WTC11 (cell line): ENCODE data around the gene HMGXB4. TPM values are rescaled to one million over a fixed set of nuclear protein-coding genes. Genes with fewer than 3 reads are reported as not detected.

Experiments used
- ATAC-seq: fragments of 200-7000 bp; cut with Tn5 transposase; 2 replicates; pipeline ENCODE4 v1.10.0; 2021; ENCODE audit warnings: mild to moderate bottlenecking, moderate library complexity
- CTCF ChIA-PET: fragments of 300-600 bp; sonication (Branson Sonifier 250); formaldehyde crosslinking; loops from one replicate; lab custom pipeline; 2021; ENCODE audit warnings: antibody characterized with exemption; lab: Charles Lee
- POLR2A ChIA-PET: fragments of 350-600 bp; sonication (Branson Sonifier 250); formaldehyde crosslinking; loops from one replicate; lab custom pipeline; 2021; ENCODE audit warnings: antibody characterized with exemption; lab: Charles Lee
- DNase-seq: peaks from one replicate; pipeline ENCODE4 v3.0.0; 2021; ENCODE audit warnings: low spot score
- H3K27ac Mint-ChIP-seq: 2 replicates; pipeline ENCODE4 v1.8.0; 2021; ENCODE audit warnings: mixed read lengths
- H3K27me3 Mint-ChIP-seq: 2 replicates; pipeline ENCODE4 v1.8.0; 2021; ENCODE audit warnings: low read depth, mild to moderate bottlenecking, moderate library complexity, mixed read lengths
- H3K36me3 Mint-ChIP-seq: 2 replicates; pipeline ENCODE4 v1.8.0; 2021; ENCODE audit warnings: mixed read lengths
- H3K4me1 Mint-ChIP-seq: 2 replicates; pipeline ENCODE4 v1.8.0; 2022; ENCODE audit warnings: mixed read lengths
- H3K4me3 Mint-ChIP-seq: 2 replicates; pipeline ENCODE4 v1.8.0; 2021; ENCODE audit warnings: mild to moderate bottlenecking, moderate library complexity, mixed read lengths
- H3K9me3 Mint-ChIP-seq: 2 replicates; pipeline ENCODE4 v1.8.0; 2021; ENCODE audit warnings: mixed read lengths
- ATF1 ChIP-seq: sonication (generic); formaldehyde crosslinking; IDR thresholded peaks from 2 replicates; pipeline ENCODE4 v1.8.1; 2023; ENCODE audit warnings: mild to moderate bottlenecking, moderate library complexity, missing genetic modification reagents
- CREB1 ChIP-seq: sonication (generic); formaldehyde crosslinking; IDR thresholded peaks from 2 replicates; pipeline ENCODE4 v1.8.0; 2023; ENCODE audit warnings: mild to moderate bottlenecking, missing genetic modification reagents
- CREM ChIP-seq: sonication (generic); formaldehyde crosslinking; IDR thresholded peaks from 2 replicates; pipeline ENCODE4 v1.8.1; 2022; ENCODE audit warnings: mild to moderate bottlenecking, missing genetic modification reagents, moderate library complexity
- ELF4 ChIP-seq: sonication (generic); formaldehyde crosslinking; IDR thresholded peaks from 2 replicates; pipeline ENCODE4 v1.8.1; 2022; ENCODE audit warnings: low read depth, mild to moderate bottlenecking, moderate library complexity, missing genetic modification reagents
- ETV6 ChIP-seq: sonication (generic); formaldehyde crosslinking; IDR thresholded peaks from 2 replicates; pipeline ENCODE4 v1.8.1; 2022; ENCODE audit warnings: mild to moderate bottlenecking, missing genetic modification reagents
- GABPB1 ChIP-seq: sonication (generic); formaldehyde crosslinking; IDR thresholded peaks from 2 replicates; pipeline ENCODE4 v1.8.1; 2023; ENCODE audit warnings: mild to moderate bottlenecking, missing genetic modification reagents
- GRHL2 ChIP-seq: fragments of 250-450 bp; sonication (Bioruptor Pico); IDR thresholded peaks from 2 replicates; pipeline ENCODE4 v1.8.0; 2022; ENCODE audit warnings: mild to moderate bottlenecking, moderate library complexity; ENCODE audit not compliant: insufficient replicate concordance, severe bottlenecking
- HMGA2 ChIP-seq: fragments of 250-450 bp; sonication (Bioruptor Pico); IDR thresholded peaks from 2 replicates; pipeline ENCODE4 v1.4.0; 2021; ENCODE audit warnings: mild to moderate bottlenecking, moderate library complexity
- MYBL2 ChIP-seq: sonication (generic); formaldehyde crosslinking; IDR thresholded peaks from 2 replicates; pipeline ENCODE4 v1.8.1; 2023; ENCODE audit warnings: mild to moderate bottlenecking, moderate library complexity, missing genetic modification reagents
- NFATC4 ChIP-seq: fragments of 250-450 bp; sonication (Bioruptor Pico); IDR thresholded peaks from 2 replicates; pipeline ENCODE4 v1.9.0; 2021; ENCODE audit warnings: mild to moderate bottlenecking
- NFE2L1 ChIP-seq: sonication (generic); formaldehyde crosslinking; IDR thresholded peaks from 2 replicates; pipeline ENCODE4 v1.8.1; 2023; ENCODE audit warnings: missing genetic modification reagents
- NR2C2 ChIP-seq: sonication (generic); formaldehyde crosslinking; IDR thresholded peaks from 2 replicates; pipeline ENCODE4 v1.8.0; 2022; ENCODE audit warnings: mild to moderate bottlenecking, missing genetic modification reagents
- NR3C1 ChIP-seq: sonication (generic); formaldehyde crosslinking; conservative IDR thresholded peaks from 2 replicates; pipeline ENCODE4 v1.8.1; 2023; ENCODE audit warnings: low read depth, mild to moderate bottlenecking, missing genetic modification reagents
- PRRX2 ChIP-seq: fragments of 250-450 bp; sonication (Bioruptor Pico); IDR thresholded peaks from 2 replicates; pipeline ENCODE4 v1.8.0; 2021; ENCODE audit warnings: mild to moderate bottlenecking
- RELA ChIP-seq: sonication (generic); formaldehyde crosslinking; IDR thresholded peaks from 2 replicates; pipeline ENCODE4 v1.8.1; 2022; ENCODE audit warnings: missing genetic modification reagents, mild to moderate bottlenecking, borderline replicate concordance
- RORB ChIP-seq: fragments of 250-450 bp; sonication (Bioruptor Pico); IDR thresholded peaks from 2 replicates; pipeline ENCODE4 v1.9.0; 2021; ENCODE audit warnings: mild to moderate bottlenecking
- SMAD3 ChIP-seq: sonication (generic); formaldehyde crosslinking; IDR thresholded peaks from 2 replicates; pipeline ENCODE4 v1.8.0; 2022; ENCODE audit warnings: missing genetic modification reagents, mild to moderate bottlenecking, borderline replicate concordance
- SMAD4 ChIP-seq: sonication (generic); formaldehyde crosslinking; IDR thresholded peaks from 2 replicates; pipeline ENCODE4 v1.8.0; 2022; ENCODE audit warnings: mild to moderate bottlenecking, missing genetic modification reagents
- SP1 ChIP-seq: sonication (generic); formaldehyde crosslinking; conservative IDR thresholded peaks from 2 replicates; pipeline ENCODE4 v1.8.1; 2022; ENCODE audit warnings: missing genetic modification reagents
- ZBTB21 ChIP-seq: sonication (generic); formaldehyde crosslinking; IDR thresholded peaks from 2 replicates; pipeline ENCODE4 v1.8.1; 2023; ENCODE audit warnings: mild to moderate bottlenecking, missing genetic modification reagents, borderline replicate concordance
- ZNF138 ChIP-seq: sonication (generic); formaldehyde crosslinking; conservative IDR thresholded peaks from 2 replicates; pipeline ENCODE4 v1.8.1; 2022; ENCODE audit warnings: mild to moderate bottlenecking, moderate library complexity, missing genetic modification reagents
- ZNF219 ChIP-seq: sonication (generic); formaldehyde crosslinking; IDR thresholded peaks from 2 replicates; pipeline ENCODE4 v1.8.0; 2023; ENCODE audit warnings: missing genetic modification reagents, mild to moderate bottlenecking, borderline replicate concordance
- total RNA-seq: library from RNA; stranded (reverse); gene quantifications from 3 replicates; pipeline ENCODE4 v1.2.3, GENCODE V29; 2021
- TF ChIP-seq, protein P1 (sequence below): fragments of 250-450 bp; sonication (Bioruptor Pico); IDR thresholded peaks from 2 replicates; pipeline ENCODE4 v1.8.0; 2021; ENCODE audit warnings: mild to moderate bottlenecking
- TF ChIP-seq, protein P2 (sequence below): fragments of 200-600 bp; IDR thresholded peaks from 2 replicates; pipeline ENCODE4 v1.8.0; 2022; ENCODE audit warnings: antibody characterized with exemption
- TF ChIP-seq, protein P3 (sequence below): sonication (generic); formaldehyde crosslinking; IDR thresholded peaks from 2 replicates; pipeline ENCODE4 v1.8.1; 2022; ENCODE audit warnings: missing genetic modification reagents, borderline replicate concordance

Gene HMGXB4
- total RNA-seq, 1 experiment from 2014 or later: 42.1 TPM

DNA sequence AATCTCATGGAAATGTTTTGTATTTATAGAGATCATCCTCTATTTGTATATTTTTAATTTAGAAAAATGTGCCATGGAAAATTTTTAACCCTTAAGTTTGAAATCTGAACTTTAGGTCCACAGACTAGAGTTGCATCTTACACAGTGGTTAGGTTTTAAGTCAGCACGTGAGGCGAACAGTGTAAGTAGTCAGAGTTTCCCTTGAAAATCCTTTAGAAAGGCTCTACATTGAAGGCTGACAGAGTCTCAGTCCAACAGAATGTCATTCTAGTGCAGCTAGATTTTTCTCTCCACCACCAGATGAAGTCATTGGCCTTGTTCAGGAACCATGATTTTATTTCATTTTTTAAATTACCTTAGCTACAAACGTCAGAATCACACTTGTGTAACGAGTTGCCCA, 18.7 kb downstream of the HMGXB4 start:
- no peak overlapping the region for H3K27ac Mint-ChIP-seq
- ATAC-seq: no peak
- H3K27me3 Mint-ChIP-seq: no peaks in the 10 kb centered on the region
- POLR2A ChIA-PET: no interaction called here
- no peaks in the 10 kb centered on the region for H3K4me1 Mint-ChIP-seq
- peaks cover 46% of the 10 kb centered on the region for H3K36me3 Mint-ChIP-seq
- H3K4me3 Mint-ChIP-seq: no peak overlapping the region
- CTCF ChIA-PET: no interaction called here
- no peak for DNase-seq
- no peaks in the 10 kb centered on the region for H3K9me3 Mint-ChIP-seq
- TF ChIP-seq MYBL2 (CRISPR knock-in tag) (no peak), NR3C1 (CRISPR knock-in tag) (no peak), GRHL2 (CRISPR knock-in tag) (no peak), ETV6 (CRISPR knock-in tag) (no peak), PRRX2 (CRISPR knock-in tag) (no peak), ZNF138 (CRISPR knock-in tag) (no peak), ATF1 (CRISPR knock-in tag) (no peak), SP1 (CRISPR knock-in tag) (no peak)
- TF ChIP-seq, protein P1, sequence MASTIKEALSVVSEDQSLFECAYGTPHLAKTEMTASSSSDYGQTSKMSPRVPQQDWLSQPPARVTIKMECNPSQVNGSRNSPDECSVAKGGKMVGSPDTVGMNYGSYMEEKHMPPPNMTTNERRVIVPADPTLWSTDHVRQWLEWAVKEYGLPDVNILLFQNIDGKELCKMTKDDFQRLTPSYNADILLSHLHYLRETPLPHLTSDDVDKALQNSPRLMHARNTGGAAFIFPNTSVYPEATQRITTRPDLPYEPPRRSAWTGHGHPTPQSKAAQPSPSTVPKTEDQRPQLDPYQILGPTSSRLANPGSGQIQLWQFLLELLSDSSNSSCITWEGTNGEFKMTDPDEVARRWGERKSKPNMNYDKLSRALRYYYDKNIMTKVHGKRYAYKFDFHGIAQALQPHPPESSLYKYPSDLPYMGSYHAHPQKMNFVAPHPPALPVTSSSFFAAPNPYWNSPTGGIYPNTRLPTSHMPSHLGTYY (CRISPR knock-in tag): no peak
- TF ChIP-seq, protein P2, sequence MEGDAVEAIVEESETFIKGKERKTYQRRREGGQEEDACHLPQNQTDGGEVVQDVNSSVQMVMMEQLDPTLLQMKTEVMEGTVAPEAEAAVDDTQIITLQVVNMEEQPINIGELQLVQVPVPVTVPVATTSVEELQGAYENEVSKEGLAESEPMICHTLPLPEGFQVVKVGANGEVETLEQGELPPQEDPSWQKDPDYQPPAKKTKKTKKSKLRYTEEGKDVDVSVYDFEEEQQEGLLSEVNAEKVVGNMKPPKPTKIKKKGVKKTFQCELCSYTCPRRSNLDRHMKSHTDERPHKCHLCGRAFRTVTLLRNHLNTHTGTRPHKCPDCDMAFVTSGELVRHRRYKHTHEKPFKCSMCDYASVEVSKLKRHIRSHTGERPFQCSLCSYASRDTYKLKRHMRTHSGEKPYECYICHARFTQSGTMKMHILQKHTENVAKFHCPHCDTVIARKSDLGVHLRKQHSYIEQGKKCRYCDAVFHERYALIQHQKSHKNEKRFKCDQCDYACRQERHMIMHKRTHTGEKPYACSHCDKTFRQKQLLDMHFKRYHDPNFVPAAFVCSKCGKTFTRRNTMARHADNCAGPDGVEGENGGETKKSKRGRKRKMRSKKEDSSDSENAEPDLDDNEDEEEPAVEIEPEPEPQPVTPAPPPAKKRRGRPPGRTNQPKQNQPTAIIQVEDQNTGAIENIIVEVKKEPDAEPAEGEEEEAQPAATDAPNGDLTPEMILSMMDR: no peak

DNA sequence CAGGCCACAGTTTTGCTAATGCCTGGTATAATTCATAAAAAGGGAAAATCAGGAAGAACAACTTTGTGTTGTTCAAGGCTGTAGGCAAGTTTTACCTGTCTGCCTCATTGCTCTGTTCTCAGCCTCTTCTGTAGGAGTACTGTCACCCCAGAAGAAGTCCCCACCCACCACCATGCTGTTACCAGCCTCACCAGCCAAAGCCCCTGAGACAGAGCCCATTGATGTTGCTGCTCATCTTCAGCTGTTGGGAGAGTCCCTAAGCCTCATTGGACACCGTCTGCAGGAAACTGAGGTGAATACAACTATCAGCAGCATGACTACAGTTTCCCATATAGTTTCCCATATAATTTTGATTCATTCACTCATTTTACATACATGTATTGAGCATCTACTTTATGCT, 30.8 kb downstream of the HMGXB4 start:
- Mint-ChIP-seq H3K27ac (no peak overlapping the region), H3K36me3 (peaks cover 70% of the 10 kb centered on the region), H3K9me3 (no peaks in the 10 kb centered on the region), H3K4me1 (no peaks in the 10 kb centered on the region), H3K27me3 (no peaks in the 10 kb centered on the region), H3K4me3 (no peak overlapping the region)
- TF ChIP-seq SMAD4 (CRISPR knock-in tag) (no peak), NFE2L1 (CRISPR knock-in tag) (no peak), ZNF219 (CRISPR knock-in tag) (no peak), ELF4 (no peak), CREM (CRISPR knock-in tag) (no peak), ZBTB21 (CRISPR knock-in tag) (no peak), SMAD3 (CRISPR knock-in tag) (no peak), MYBL2 (CRISPR knock-in tag) (no peak), NR2C2 (CRISPR knock-in tag) (no peak), GABPB1 (CRISPR knock-in tag) (no peak), RELA (CRISPR knock-in tag) (no peak), HMGA2 (no peak), RORB (CRISPR knock-in tag) (no peak), NR3C1 (CRISPR knock-in tag) (no peak), CREB1 (CRISPR knock-in tag) (no peak), PRRX2 (CRISPR knock-in tag) (no peak), NFATC4 (no peak), ZNF138 (CRISPR knock-in tag) (no peak)
- TF ChIP-seq, protein P3, sequence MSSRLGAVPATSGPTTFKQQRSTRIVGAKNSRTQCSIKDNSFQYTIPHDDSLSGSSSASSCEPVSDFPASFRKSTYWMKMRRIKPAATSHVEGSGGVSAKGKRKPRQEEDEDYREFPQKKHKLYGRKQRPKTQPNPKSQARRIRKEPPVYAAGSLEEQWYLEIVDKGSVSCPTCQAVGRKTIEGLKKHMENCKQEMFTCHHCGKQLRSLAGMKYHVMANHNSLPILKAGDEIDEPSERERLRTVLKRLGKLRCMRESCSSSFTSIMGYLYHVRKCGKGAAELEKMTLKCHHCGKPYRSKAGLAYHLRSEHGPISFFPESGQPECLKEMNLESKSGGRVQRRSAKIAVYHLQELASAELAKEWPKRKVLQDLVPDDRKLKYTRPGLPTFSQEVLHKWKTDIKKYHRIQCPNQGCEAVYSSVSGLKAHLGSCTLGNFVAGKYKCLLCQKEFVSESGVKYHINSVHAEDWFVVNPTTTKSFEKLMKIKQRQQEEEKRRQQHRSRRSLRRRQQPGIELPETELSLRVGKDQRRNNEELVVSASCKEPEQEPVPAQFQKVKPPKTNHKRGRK (CRISPR knock-in tag): no peak
- ChIA-PET POLR2A (no interaction called here), CTCF (no interaction called here)
- ATAC-seq: no peak
- DNase-seq: no peak
